GM18909 (cell line): ENCODE results near the gene KRTAP10-11.
"Not testable (repeated sequence)": the region's sequence is repeated elsewhere in the genome, so short reads cannot be mapped to it uniquely, and the experiment has no call there.

Source experiments
- ATAC-seq: cut with Tn5 transposase; IDR thresholded peaks from one replicate; pipeline ENCODE4 v1.9.1; 2021; ENCODE audit warnings: mild to moderate bottlenecking; ENCODE audit not compliant: unreplicated experiment, poor library complexity

KRTAP10-11 gene

GRCh38 chr21:44637851-44638348 lies 8.3 kb upstream of the KRTAP10-11 start:
- not testable (repeated sequence) for ATAC-seq

DNA sequence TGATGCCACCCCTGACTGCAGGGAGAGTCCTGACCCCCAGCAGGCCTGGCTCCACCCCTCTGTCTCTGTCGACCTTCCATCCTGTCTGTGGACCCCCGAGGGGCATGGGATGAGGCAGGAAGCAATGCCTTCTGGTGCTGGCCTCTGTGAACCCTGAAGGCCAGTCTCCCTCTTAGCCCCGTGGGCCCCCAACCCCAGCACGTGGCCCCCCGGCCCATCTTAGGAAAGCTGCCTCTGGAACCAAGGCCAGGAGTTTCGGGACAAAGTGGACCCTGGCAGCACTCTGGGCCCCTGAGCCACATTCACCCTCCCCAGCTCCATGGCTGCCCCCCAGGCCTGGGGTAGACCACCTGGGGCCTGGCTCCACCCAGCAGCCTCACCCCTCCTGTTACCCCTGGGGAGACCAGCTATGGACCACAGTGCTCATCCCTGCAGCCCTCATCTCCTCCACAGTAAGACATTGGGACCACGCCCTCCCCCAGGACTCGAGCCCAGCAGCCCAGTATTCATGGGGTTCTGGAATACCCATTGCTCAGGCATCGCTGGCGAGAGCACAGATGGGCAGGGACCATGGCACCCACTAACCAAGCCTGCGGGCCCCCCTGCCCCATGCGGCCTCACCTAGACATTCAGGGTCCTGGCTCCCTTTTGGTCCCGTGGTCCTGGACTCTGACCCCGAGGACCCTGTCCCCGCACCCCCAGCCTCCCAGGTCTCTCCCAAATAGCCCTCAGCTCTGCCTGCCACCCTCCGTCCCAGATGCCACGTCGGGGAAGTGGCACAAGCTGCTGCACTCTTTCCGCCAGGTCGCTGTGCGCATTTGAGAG lies 7.5 kb upstream of the KRTAP10-11 start:
- ATAC-seq, result not testable (repeated sequence)

GRCh38 chr21:44639331-44639655 lies 6.9 kb upstream of the KRTAP10-11 start:
- ATAC-seq, result no peak

DNA sequence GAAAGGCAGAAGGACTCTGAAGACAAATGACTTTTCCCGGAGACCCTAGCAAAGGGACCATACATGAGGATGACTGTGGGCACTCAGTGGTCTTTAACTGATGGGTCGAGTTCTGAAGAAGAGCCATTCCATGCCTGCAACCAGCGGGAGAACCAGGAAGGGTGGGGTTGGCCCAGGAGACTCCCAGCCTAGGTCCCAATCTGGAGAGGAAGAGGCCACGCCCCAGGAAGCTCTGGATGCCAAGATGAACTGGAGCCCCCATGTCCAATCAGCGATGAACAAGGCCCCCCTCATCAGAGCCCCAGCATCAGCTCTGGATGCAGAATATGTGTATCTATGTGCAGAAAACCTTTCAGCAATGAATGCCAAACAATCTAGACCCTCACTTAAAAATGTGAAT lies 5.5 kb upstream of the KRTAP10-11 start:
- no peak for ATAC-seq

DNA sequence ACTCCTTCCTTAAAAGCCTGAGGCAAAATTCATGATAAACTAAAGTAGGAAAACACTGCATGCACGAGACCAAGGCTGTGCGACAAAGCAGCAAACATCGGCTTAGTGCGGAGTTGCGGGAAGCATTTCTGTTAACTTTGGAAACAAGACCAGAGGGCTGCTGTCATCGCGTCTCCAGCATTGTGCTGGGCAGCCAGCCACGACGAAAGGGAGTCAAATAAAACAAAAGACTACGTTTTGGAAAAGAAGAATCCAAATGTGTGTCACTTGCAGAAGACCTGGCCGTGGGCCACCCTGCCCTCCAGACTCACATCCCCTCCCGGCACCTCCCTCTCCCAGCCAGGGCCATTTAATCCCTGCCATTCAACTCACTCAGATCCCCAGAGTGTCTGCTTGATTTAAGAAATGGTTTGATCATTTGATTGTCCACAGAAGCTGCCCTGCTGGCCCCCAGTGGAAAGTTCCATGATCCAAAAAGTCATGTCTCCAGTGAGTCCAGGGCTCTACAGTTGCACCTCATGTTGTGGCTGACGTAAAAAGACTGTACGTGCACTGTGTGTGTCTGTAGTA lies 2.4 kb upstream of the KRTAP10-11 start:
- ATAC-seq, result no peak

GRCh38 chr21:44644878-44645277 lies 1.3 kb upstream of the KRTAP10-11 start:
- no peak for ATAC-seq

DNA sequence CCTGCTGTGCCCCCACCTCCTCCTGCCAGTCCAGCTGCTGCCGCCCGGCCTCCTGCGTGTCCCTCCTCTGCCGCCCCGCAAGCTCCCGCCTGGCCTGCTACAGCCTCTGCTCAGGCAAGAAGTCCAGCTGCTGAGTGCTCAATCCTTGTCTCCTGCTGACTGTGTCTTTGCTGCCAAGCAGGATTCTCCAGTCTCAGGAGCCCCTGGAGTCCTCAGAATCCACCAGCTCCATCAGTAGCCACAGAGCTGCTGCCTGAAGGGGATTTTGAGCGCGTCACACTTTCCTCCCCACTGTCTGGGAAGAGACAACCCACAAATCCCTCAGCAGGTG lies 973 bp downstream of the KRTAP10-11 start:
- no peak for ATAC-seq

DNA sequence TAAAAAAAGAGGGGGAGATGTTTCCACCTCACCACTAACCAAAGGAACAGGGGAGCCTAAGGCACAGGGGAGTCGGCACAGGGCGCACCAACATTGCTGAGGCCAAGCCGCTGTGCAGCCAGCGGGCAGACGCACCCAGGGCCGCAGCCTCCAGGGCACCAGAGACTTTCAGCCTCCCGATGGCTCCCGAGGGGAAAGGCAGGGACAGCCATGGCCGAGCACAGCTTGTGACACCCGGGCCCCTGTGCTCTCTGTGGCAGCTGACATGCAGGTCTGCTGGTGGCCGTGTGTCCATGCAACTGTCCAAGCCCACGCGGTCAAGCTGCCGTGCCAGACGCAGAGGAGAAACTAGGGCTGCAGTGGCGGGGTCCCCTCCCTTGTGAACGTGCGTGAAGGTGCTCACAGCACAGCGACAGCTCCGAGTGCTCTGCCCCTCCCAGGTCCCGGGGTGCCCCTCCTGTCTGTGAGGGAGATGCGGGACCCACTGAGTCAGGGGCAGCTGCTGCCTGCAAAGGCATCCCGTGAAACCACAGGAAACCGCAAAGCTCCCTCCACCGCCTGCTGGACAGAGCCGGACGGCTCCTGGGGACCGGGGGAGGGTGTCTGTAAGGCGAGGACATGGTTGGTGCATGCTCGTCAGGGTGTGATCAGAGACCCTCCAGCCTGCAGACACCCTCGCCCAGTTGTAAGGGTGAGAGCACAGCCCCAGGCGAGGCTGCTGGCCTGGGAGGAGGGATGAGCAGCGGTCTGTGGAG lies 2.5 kb downstream of the KRTAP10-11 start:
- no peak for ATAC-seq

DNA sequence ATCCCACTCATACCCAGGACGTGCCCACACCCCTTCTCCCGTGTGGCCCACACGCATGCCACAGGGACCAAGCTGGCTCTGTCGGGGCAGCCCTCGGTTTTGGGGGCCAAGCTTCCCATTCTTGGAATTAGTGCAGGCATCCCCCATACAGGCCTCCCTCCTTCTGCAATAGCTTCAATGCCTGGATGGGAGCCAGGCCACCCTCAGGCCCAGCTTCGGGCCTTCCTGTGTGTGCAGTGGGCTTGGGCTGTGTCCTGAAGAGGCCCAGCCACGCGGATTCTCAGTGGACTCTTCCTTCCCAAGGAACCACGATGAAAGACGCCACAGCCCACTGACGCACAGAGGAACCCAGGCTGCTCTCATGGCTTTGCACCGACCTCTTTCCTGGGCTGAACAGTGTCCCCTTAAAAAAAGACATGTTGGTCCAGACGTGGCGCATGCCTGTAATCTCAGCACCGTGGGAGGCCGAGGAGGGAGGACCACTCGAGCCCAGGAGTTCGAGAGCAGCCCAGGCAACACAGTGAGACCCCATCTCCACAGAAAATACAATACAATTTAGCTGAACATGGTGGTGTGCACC lies 3.4 kb downstream of the KRTAP10-11 start:
- no peak for ATAC-seq

DNA sequence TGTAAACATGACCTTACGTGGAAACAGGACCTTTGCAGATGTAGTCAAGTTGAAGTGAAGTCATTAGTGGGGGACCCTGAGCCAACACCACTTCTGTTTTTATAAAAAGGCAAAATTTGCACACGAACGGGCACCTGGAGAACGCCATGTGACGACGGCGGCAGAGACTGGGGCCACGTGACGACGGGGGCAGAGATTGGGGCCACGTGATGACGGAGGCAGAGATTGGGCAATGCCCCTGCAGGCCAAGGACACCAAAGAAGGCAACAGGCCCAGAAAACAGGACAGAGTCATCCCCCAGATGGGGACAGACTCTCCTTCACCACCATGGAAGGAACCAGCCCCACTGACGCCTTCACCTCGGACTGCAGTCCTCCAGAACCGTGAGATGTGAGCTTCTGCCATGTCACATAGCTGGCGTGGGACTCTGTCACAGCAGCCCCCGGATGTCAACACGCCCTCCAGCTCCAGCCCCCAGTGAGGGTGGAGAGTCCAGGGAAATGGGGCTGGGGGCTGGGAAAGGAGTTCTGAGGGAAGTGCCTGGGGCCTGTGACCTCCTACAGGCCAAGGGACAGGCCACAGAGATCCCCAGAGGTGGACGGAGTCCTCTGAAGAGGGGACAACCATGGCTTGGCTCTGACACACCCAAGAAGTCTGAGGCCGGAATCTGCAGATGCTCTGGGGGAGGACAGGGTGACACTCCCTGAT lies 4.2 kb downstream of the KRTAP10-11 start:
- ATAC-seq, result no peak

GRCh38 chr21:44650973-44651675 lies 4.9 kb downstream of the KRTAP10-11 start:
- no peak for ATAC-seq

DNA sequence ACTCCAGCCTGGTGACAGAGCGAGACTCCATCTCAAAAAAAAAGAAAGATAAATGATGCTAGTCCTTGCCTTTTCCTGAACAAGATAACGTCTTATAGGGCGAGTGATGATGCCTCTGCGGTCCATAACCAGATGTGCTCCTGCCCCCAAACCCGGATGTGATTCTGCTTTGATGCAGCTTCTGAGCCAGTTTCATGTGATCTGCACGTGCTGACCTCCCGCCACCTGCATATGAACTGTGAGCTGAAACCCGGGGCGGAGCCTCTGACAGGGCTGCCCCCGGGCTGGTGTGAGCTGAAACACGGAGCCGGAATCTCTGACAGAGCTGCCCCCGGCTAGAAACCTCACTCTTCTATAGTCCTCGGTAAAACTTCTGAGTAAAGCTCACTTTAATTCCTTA lies 6.9 kb downstream of the KRTAP10-11 start:
- ATAC-seq, result no peak

DNA sequence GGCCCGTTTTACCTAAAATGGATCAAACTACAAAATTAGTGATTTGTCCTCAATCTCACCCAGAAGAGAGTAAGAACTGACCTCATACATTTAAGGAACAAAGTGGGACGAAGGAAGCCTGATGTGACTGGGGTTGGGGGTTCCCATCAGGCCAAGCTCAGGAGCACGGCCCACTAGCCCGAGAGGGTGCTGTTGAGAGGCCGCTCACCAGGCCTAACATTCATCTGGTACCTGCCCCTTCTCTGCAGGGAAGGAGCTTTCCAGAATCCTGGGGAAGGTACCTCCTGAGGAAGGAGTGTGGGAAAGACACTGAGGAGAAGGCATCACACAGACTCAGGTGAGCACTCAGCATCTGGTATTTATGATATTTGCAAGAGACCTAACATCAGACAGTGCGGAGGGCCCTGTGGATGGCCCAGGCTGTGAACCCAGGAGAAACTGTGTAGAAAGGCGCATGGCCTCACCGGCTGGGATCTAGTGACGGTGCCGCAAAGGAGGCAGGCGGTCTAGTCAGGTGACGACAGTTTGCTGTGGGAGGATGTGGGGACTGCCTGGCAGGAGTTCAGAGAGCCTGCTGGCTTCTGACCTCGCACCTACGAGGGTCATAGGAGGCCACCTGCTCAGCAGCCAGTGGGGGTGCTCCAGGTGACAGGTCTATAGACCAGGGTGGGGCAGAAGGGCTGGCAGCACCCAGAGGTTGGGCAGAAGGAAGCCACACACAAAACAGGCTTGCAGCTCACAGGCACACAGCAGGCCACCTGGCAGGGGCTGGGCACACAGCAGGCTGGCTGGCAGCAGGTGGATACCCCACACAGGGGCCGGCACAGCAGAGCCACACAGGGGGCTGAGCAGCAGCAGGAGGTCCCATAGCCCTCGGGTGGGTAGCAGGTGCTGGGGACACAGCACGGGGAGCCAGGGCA lies 7.7 kb downstream of the KRTAP10-11 start:
- ATAC-seq, result no peak

GRCh38 chr21:44654576-44655175 lies 8.5 kb downstream of the KRTAP10-11 start, which contains the start of gene KRTAP12-4:
Gene KRTAP12-4, minus strand, starts transcription at chr21:44654659. Its CDS starts 45 bp downstream, at chr21:44654614.
- no peak for ATAC-seq

DNA sequence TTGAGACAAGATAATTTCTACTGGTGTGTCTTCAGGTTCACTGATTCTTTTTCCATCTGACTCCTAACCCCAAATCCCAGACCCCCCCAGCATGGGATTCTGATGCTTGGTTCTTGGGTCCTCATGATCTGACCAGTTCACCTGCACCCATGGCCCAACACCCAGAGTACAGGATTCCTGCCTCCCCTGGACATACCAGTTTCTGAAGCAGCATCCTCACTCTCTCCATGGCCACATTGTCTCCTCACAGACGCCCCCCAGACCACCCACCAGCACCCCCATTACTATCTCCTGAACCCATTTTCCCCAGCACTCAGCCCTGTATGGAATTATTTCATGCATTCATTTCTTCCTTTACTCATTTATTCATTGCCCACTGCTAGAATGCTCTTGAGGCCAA lies 10.7 kb downstream of the KRTAP10-11 start:
- ATAC-seq, result no peak

GRCh38 chr21:44657635-44658540 lies 11.7 kb downstream of the KRTAP10-11 start, which contains the start of gene KRTAP12-3:
Gene KRTAP12-3, plus strand, starts transcription at chr21:44657932. Its CDS starts 48 bp downstream, at chr21:44657980.
- ATAC-seq, result no peak

GRCh38 chr21:44658541-44658910 lies 12.3 kb downstream of the KRTAP10-11 start:
- ATAC-seq, result no peak
